ENCODE data around the gene CNGA2. TPM values are rescaled to one million over a fixed set of nuclear protein-coding genes. Genes with fewer than 3 reads are reported as not detected.

CNGA2 gene
- total RNA-seq, 1 experiment from 2014 or later: not detected

- H2AFZ ChIP-seq (ENCODE audit: low read depth, low read length, poor library complexity, severe bottlenecking): no peak overlapping the region
- BruUV-seq (replicated peaks): no TSS peak
- H3K4me1 ChIP-seq (ENCODE audit: control insufficient read depth in 1 of 2, insufficient read depth in 2 of 2, low read length in 2 of 2): no peaks in the 10 kb centered on the region
- ChIA-PET CTCF (interaction anchor here (0.6 to 1.5 kb wide), 2 partner anchors 10 to 910 kb away, joined by 3 read pairs; no protein-coding TSS in a partner anchor), RAD21 (ENCODE audit: low non-redundant PET in 1 of 2, low total read pairs in 2 of 2, uncharacterized antibody in 2 of 2, unreplicated experiment in 2 of 2) (no interaction called here), POLR2A (no interaction called here)
- DNase-seq (ENCODE audit: low read depth, low spot score) (peak; percentile 2), ATAC-seq (peak; percentile 99)
- TF ChIP-seq JUND (IDR thresholded peaks at IDR 0.05): no peak
- TF ChIP-seq CTCF (IDR thresholded peaks at IDR 0.05 in 2 of 3, conservative IDR thresholded peaks at IDR 0.05 in 1 of 3; ENCODE audit: borderline replicate concordance in 1 of 3, insufficient read depth in 1 of 3, low read depth in 2 of 3, low read length in 2 of 3): peak; percentile 25 to 54 (median 48); a peak in 5 of 6 replicates
- no peak for TF ChIP-seq ZNF274 (IDR thresholded peaks at IDR 0.05; ENCODE audit: low read depth, low read length)
- TF ChIP-seq YY1 (IDR thresholded peaks at IDR 0.05; ENCODE audit: extremely low read depth, insufficient replicate concordance, low read depth, low read length): no peak
- TF ChIP-seq ZFX (IDR thresholded peaks at IDR 0.05): no peak
- TF ChIP-seq POLR2A (IDR thresholded peaks at IDR 0.05; ENCODE audit: borderline replicate concordance, extremely low read depth, insufficient read depth, insufficient read length): no peak
- TF ChIP-seq CBX3 (IDR thresholded peaks at IDR 0.05; ENCODE audit: low read depth): no peak
- no peak for TF ChIP-seq EZH2 (IDR thresholded peaks at IDR 0.05)
- TF ChIP-seq SIN3A (IDR thresholded peaks at IDR 0.05; ENCODE audit: low read depth): no peak
- TF ChIP-seq ZBTB33 (IDR thresholded peaks at IDR 0.05; ENCODE audit: extremely low read depth, insufficient replicate concordance, low read length): no peak
- no peak for TF ChIP-seq CEBPB (IDR thresholded peaks at IDR 0.05; ENCODE audit: low read depth)
- TF ChIP-seq SRF (IDR thresholded peaks at IDR 0.05; ENCODE audit: low read depth): no peak
- TF ChIP-seq RAD21 (IDR thresholded peaks at IDR 0.05; ENCODE audit: low read depth): peak; percentile 41
- no peak for TF ChIP-seq MAX (IDR thresholded peaks at IDR 0.05)
- TF ChIP-seq POLR2AphosphoS5 (IDR thresholded peaks at IDR 0.05; ENCODE audit: low read depth, low read length): no peak
- no peaks in the 10 kb centered on the region for H3K9me3 ChIP-seq (ENCODE audit: control insufficient read depth in 1 of 2, insufficient read depth in 1 of 2, low read depth in 1 of 2, low read length in 2 of 2)
- H3K9me2 ChIP-seq (ENCODE audit: insufficient read depth): no peaks in the 10 kb centered on the region
- H3K9ac ChIP-seq (ENCODE audit: low read length): no peak overlapping the region
- H3K36me3 ChIP-seq (ENCODE audit: control insufficient read depth in 1 of 2, insufficient read depth in 2 of 2, low read length in 2 of 2): no peaks in the 10 kb centered on the region
- intact Hi-C loops (cut with micrococcal nuclease): loop anchor here (1.0 kb wide), 2 partner anchors 217 to 569 kb away; no protein-coding TSS in a partner anchor
- no peak overlapping the region for H3K27ac ChIP-seq (ENCODE audit: low read depth, low read length)
- no peaks in the 10 kb centered on the region for H4K20me1 ChIP-seq (ENCODE audit: insufficient read depth)
- no peaks in the 10 kb centered on the region for H3K27me3 ChIP-seq (ENCODE audit: insufficient read depth, low read length)
- H3K4me2 ChIP-seq (ENCODE audit: low read length): no peak overlapping the region
- no peaks in the 10 kb centered on the region for H3K79me2 ChIP-seq (ENCODE audit: insufficient read depth, low read length)
- H3K4me3 ChIP-seq (replicated peaks in 1 of 2; ENCODE audit: low read depth in 1 of 2, low read length in 2 of 2): no peak overlapping the region
Measured at GRCh38 chrX:151722241-151722846, 12.2 kb upstream of the CNGA2 start.
